Dedifferentiated amniotic fluid mesenchymal stem cell (primary cell): Measurements from ENCODE around the gene GARIN3.
"Not testable (repeated sequence)": the region's sequence is repeated elsewhere in the genome, so short reads cannot be mapped to it uniquely, and the experiment has no call there.

ENCODE experiments used
- DNase-seq: peaks from one replicate; pipeline ENCODE4 v3.0.0-alpha.2; 2016; ENCODE audit errors: extremely low spot score

Gene GARIN3

GRCh38 chr5:157185122-157185521 is 19.1 kb upstream of the GARIN3 start:
- not testable (repeated sequence) for DNase-seq

- DNase-seq, result no peak
Measured at GRCh38 chr5:157184117-157184670, 18.1 kb upstream of the GARIN3 start.

GRCh38 chr5:157182143-157182757 is 16.2 kb upstream of the GARIN3 start:
- DNase-seq, result no peak

- no peak for DNase-seq
Measured at GRCh38 chr5:157180374-157181264, 14.6 kb upstream of the GARIN3 start, which contains the start of gene ITK. TSS of gene ITK (plus strand) at chr5:157180840. CDS start at chr5:157180978, 138 bp downstream.

GRCh38 chr5:157178966-157179365 is 12.9 kb upstream of the GARIN3 start:
- no peak for DNase-seq

- no peak for DNase-seq
Measured at GRCh38 chr5:157177953-157178352, 11.9 kb upstream of the GARIN3 start.

- no peak for DNase-seq
Measured at GRCh38 chr5:157175071-157175612, 9.1 kb upstream of the GARIN3 start.

GRCh38 chr5:157172403-157172802 is 6.3 kb upstream of the GARIN3 start:
- no peak for DNase-seq

- no peak for DNase-seq
Measured at GRCh38 chr5:157168286-157168685, 2.2 kb upstream of the GARIN3 start.

- DNase-seq, result no peak
Measured at GRCh38 chr5:157167214-157167621, 1.2 kb upstream of the GARIN3 start.

- DNase-seq, result no peak
Measured at GRCh38 chr5:157165668-157166067, 396 bp downstream of the GARIN3 start.

- DNase-seq, result no peak
Measured at GRCh38 chr5:157165261-157165660, 803 bp downstream of the GARIN3 start.

- DNase-seq, result no peak
Measured at GRCh38 chr5:157164521-157164920, 1.5 kb downstream of the GARIN3 start.

GRCh38 chr5:157162919-157163510 is 3.0 kb downstream of the GARIN3 start:
- no peak for DNase-seq

GRCh38 chr5:157161996-157162395 is 4.1 kb downstream of the GARIN3 start:
- DNase-seq, result no peak

GRCh38 chr5:157160001-157160400 is 6.1 kb downstream of the GARIN3 start:
- DNase-seq, result no peak

GRCh38 chr5:157159209-157159751 is 6.8 kb downstream of the GARIN3 start:
- no peak for DNase-seq

GRCh38 chr5:157157293-157157891 is 8.7 kb downstream of the GARIN3 start:
- DNase-seq, result no peak

- DNase-seq, result no peak
Measured at GRCh38 chr5:157155297-157155696, 10.8 kb downstream of the GARIN3 start.

- DNase-seq, result no peak
Measured at GRCh38 chr5:157150995-157151394, 15.1 kb downstream of the GARIN3 start.
